ENCODE data around the gene GRM3.
"Not testable (repeated sequence)": the region's sequence is repeated elsewhere in the genome, so short reads cannot be mapped to it uniquely, and the experiment has no call there.

Gene GRM3

GRCh38 chr7:86643561-86644281, at the start of gene GRM3:
Gene GRM3, plus strand, starts transcription at chr7:86643909. Its CDS starts 121,237 bp downstream, at chr7:86765146.
- no peak for DNase-seq (ENCODE audit: low read depth in 2 of 2)

GRCh38 chr7:86598311-86598710, 45.4 kb upstream of the GRM3 start:
- DNase-seq (ENCODE audit: low read depth in 2 of 2), result no peak

DNA sequence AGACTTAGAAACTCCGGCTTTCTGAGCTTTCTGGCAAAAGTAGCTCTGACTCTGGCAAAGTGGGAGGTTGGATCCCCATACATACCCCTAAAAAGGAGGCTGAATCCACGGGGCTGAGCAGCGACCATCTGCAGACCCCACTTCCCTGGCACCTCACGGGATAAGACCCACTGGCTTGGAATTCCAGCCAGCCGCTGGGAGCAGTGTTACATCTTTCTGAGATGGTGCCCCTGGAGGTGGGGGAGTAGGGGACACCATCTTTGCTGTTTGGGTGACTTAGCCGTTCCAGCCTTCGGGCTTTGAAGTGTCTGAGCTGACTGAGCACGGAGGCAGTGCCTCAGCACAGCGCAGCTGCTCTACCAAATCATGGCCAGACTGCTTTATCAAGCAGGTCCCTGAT, 45.0 kb upstream of the GRM3 start:
- DNase-seq (ENCODE audit: low read depth in 2 of 2), result no peak

GRCh38 chr7:86600506-86601290, 43.0 kb upstream of the GRM3 start:
- no peak for DNase-seq (ENCODE audit: low read depth in 2 of 2)

GRCh38 chr7:86615711-86616110, 28.0 kb upstream of the GRM3 start:
- DNase-seq (ENCODE audit: low read depth in 2 of 2), result not testable (repeated sequence)

GRCh38 chr7:86644282-86645224, 844 bp downstream of the GRM3 start:
- no peak for DNase-seq (ENCODE audit: low read depth in 2 of 2)

- DNase-seq (ENCODE audit: low read depth in 2 of 2), result no peak
Measured at GRCh38 chr7:86645225-86645608, 1.5 kb downstream of the GRM3 start.

- DNase-seq (ENCODE audit: low read depth in 2 of 2), result no peak
Measured at GRCh38 chr7:86645676-86646276, 2.1 kb downstream of the GRM3 start.

- no peak for DNase-seq (ENCODE audit: low read depth in 2 of 2)
Measured at GRCh38 chr7:86647385-86648094, 3.8 kb downstream of the GRM3 start.

DNA sequence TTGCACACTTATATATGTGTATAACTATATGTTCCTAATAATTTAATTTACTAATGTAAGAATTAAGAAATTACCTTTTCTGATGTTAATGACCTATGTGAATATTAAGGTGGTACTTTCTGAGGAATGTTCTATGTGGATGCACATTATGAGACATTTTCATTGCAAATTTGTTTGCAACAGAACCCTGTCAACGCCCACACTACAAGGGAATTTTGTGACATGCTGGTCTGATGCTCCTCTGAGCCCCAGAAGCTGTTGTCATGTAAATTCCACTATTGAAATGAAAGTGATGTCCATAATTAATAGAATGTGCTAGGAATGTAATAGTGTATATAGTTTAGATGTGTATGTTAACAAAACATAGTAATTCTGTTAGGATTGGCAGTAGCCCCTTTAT, 4.5 kb downstream of the GRM3 start:
- DNase-seq (ENCODE audit: low read depth in 2 of 2), result no peak

DNA sequence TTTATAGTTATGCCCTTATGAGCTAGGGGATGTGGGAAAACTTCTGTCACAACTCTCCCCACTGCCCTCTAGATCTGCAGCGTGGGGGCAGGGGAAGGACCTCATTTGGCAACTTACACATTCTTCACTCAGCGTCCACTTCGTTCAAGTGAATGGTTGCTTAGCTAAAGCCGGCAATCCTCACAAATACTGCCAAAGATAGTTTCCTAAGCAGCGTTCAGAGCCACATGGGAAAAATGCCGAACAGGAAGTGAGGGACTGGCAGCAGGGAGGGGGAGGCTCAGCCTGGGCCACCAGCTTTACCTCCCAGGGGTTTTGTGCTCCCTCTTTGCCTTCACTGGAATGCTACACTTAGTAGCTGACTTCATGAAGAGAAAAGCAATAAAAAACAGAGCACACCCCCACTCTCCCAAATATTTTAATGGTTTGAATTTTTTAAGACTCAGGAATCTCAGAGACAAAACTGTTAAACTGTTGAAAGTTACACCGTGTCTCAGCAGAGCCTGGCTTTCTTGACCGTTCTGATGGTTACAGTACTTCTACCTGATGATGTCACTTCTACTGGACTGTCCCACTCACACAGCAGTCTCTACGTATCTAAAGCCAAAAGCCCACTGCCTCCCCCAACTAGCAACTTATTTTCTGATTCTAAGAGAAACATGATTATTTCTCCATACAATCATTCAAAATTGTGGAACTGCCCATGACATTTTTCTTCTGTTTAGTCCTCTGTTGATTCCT, 10.4 kb downstream of the GRM3 start:
- no peak for DNase-seq (ENCODE audit: low read depth in 2 of 2)

- DNase-seq (ENCODE audit: low read depth in 2 of 2), result no peak
Measured at GRCh38 chr7:86657948-86658347, 14.2 kb downstream of the GRM3 start.

DNA sequence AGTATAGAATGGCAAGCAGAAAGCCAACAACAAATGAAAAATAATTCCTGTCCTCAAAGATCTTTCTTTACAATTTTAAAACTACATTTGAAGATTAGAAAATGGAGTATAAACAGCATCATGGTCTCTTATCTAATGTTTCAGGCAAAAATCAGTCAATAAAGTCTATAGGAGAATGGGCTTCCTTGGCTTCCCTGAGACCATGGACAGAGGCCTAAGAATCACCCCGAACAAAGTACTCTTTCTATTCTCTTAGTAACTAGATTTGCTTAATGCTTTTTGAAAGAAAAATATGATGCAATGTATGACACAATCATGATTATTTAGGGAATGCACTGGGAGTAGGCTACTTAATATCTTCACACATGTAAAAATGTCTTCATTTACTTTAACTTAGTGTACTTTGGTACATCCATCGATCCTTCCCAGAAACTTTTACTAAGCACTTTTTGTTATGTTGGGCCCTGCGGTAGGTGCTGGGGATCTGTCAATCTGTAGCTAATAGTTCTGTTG, 17.3 kb downstream of the GRM3 start:
- DNase-seq (ENCODE audit: low read depth in 2 of 2), result no peak

DNA sequence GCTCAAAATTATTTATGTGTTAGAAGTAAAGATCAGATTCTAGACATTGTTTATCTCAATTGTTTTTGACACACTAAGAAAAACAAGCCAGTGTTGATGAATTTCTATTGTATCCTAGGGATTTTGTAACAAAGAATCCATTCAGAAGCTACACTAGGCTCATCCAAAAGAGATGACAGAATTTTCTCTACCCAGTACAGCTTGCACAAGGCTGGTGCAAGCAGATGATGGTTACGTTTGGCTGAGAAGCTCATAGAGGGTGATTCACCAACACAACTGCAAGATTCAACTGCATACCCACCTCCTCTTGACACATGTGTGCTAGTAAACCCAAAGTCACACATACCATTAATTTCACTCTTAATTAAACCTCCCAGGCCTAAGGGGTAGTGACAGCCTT, 20.8 kb downstream of the GRM3 start:
- no peak for DNase-seq (ENCODE audit: low read depth in 2 of 2)

DNA sequence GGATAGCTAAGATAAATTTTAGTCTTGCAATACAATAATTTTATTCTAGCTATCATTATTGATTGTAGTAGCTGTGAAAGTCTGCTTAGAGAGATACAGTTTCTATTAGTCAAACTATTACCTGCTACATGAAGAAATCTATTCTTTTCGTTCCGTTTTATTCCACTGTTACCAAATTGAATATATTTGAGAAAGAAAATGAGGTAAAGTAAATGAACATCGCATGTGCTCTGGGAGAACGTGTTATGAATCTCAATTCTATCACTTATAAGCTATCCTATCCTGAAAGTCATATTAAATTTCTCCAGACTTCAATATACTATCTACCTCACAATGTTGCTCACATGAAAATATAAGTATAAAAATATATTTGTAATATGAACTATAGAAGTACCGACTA, 21.3 kb downstream of the GRM3 start:
- no peak for DNase-seq (ENCODE audit: low read depth in 2 of 2)

DNA sequence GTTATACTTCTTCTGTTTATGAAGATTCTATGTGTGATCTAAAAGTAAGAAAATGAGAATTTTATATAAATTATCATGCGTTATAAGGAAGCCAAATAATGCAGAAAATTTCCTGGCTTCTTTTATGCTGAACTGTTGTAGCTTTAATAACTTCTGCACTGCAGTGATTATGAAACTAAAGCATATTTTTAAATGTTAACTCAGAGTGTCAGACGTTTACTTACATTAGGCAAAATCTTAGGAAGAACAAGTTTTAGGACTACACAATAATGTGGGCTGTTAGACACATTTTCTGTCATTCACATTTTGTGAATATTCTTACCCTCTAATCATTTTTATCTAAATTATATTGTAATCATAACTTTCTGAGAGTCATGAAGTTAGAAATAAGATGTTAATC, 22.0 kb downstream of the GRM3 start:
- DNase-seq (ENCODE audit: low read depth in 2 of 2), result no peak

GRCh38 chr7:86667732-86668131, 24.0 kb downstream of the GRM3 start:
- DNase-seq (ENCODE audit: low read depth in 2 of 2), result no peak

- DNase-seq (ENCODE audit: low read depth in 2 of 2), result no peak
Measured at GRCh38 chr7:86668315-86668714, 24.6 kb downstream of the GRM3 start.

DNA sequence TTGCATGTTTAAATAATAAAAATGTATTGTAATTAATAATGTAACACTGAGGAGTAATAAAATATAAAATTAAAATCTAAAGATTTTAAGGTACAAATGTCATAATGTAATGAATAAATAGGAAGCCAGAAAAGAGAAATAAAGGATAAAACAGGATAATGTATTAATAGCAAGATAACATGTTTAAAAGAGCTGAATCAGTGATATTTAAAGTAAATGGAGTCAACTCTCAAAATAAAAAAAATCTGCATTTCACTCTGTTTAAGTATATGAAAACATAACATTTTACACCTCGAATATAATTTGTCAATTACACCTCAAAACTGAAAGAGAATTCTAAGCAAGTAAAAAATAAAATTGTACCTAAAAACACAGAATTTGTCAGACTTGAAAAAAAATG, 44.1 kb downstream of the GRM3 start:
- DNase-seq (ENCODE audit: low read depth in 2 of 2), result no peak

DNA sequence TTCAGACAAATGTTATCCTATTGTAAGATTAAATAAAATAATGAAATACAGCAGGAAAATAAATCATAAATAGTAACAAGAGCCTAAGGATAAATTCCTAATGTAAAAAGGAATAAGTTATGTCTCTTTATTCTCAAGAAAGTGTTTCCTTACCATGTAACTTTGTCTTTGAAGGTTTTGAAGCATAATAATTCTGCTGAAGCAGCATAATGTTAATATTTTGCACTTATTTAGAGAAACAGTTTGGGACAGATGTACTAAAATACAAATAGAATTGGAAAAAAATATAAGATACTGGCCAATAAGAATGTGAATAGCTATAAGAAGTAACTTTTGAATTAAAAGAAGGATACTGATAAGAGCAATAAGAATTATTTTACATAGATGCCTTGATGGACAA, 45.7 kb downstream of the GRM3 start:
- DNase-seq (ENCODE audit: low read depth in 2 of 2), result no peak
